Activated CD8-positive, alpha-beta memory T cell treated with anti-CD3 and anti-CD28 coated beads for 48 hours (primary cell): Measurements from ENCODE around the gene MSH3.
"Not testable (repeated sequence)": the region's sequence is repeated elsewhere in the genome, so short reads cannot be mapped to it uniquely, and the experiment has no call there.

Experiments
- DNase-seq, 3 experiments: peaks; one replicate each; pipeline ENCODE4 v3.0.0-alpha.2; 2020; ENCODE audit warnings: low read depth in 2 of 3, low spot score in 2 of 3

The MSH3 gene

DNA sequence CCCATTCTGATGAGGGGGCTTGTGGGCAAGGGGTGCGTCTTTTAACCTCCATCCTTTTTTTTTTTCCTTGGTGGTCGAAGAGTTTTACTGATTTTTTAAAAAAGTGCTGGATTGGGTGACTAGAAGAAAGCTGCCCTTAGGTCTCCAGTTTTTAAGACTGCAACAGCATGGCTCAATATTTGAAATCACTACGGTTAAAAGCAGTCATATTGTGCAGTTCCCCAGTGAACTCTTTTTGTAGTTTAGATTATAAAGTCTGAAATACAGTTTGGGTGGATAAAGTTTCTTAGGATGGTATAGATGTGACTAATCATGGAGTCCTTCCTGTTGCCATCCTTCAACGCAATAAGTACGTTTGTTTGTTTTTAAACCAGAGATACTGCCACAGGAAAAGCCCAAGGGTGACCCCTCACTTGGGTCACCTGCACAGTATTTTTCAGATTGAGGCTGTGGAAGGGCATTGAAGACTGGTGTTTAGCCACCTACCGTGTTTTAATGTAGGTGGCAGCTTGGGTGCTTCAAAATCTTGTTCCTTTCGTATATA is 851 bp downstream of the MSH3 start:
- no peak for DNase-seq

DNA sequence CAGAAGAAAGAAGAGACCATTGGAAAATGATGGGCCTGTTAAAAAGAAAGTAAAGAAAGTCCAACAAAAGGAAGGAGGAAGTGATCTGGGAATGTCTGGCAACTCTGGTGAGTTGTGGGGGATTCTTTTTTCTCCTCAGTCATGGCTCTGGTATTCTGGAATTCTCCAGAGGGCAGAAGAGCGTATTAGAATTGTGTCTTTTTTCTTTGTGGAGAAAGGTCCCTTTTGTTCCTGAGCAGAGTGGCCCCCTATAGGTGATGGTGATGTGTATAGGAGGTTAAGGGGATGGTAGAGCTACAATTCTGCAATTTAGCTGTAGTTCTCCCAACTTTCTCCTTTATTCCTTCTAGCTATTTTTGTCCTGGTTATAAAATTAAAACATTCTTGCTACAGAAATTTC is 2.0 kb downstream of the MSH3 start:
- DNase-seq, result no peak

- DNase-seq, result no peak
These were observed 4.7 kb downstream of the MSH3 start for GRCh38 chr5:80659106-80659505.

DNA sequence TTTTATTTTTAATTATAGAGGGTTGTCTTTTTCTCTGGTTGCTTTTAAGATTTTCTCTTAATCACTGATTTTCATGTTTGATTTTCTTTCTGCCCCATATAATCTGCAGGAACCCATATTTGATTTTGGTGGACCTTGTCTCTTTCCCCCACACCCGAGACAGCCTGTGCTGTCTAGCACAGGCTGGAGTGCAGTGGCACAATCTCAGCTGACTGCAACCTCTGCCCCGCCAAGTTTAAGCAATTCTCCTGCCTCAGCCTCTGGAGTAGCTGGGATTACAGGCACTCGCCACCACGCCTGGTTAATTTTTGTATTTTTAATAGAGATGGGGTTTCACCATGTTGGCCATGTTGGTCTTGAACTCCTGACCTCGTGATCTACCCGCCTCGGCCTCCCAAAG is 6.2 kb downstream of the MSH3 start:
- not testable (repeated sequence) for DNase-seq

GRCh38 chr5:80662108-80662507 is 7.7 kb downstream of the MSH3 start:
- DNase-seq, result no peak

- DNase-seq, result no peak
These were observed 10.6 kb downstream of the MSH3 start for GRCh38 chr5:80665057-80665456.

GRCh38 chr5:80667384-80667783 is 12.9 kb downstream of the MSH3 start:
- no peak for DNase-seq

DNA sequence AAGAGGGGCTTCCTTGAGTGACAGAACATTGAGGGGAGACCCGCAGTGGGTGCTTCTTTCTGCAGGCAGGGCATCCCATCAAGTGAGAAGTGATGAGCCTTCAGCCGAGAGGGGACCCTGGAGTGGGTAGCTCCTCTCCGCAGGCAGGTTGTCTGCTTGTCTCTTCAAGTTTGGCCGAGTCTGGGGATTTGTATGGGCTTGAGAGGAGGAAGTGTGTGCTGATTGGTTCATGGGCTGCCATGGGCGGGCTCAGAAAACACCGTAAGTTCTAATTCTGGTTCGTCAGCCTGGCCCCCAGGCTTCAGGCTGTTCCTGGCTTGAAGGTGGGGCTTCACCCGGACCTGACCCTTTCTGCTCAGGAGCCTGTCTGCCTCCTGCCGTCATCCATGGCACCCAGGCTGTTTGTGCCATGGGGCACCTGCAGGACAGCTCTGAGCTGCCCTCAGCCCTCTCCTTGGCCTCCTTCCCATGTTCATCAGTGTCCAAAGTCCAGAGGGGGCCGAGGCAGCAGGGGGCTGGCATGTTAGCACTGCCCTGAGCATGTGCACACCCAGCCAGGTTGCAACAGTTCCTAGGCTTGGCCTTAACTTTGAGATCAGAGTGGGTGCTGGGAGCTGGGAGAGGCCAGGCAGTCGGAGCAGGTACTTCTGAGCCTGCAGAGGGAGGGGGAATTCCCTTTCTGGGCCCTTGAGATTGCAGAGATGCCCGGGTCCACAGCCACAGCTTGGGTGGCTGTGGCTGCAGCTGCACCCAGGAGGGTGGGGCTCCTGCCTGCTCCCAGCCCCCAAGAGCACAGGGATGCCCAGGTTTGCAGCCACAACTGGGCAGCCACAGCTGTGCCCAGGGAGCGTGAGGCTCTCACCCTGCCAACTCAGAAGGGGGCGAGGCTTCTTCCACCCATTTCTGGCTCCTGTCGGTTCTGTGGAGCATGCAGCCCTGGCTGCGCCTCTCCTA is 13.8 kb downstream of the MSH3 start:
- no peak for DNase-seq

GRCh38 chr5:80672140-80672736 is 17.8 kb downstream of the MSH3 start:
- peak in 1 of 3 experiments; percentile 18 for DNase-seq

- DNase-seq, result no peak
These were observed 22.3 kb downstream of the MSH3 start for GRCh38 chr5:80676706-80677105.

- DNase-seq, result no peak
These were observed 32.3 kb downstream of the MSH3 start for GRCh38 chr5:80686757-80687156.

- no peak for DNase-seq
These were observed 34.4 kb downstream of the MSH3 start for GRCh38 chr5:80688648-80689420.

GRCh38 chr5:80689627-80690026 is 35.2 kb downstream of the MSH3 start:
- DNase-seq, result no peak

GRCh38 chr5:80695666-80696065 is 41.2 kb downstream of the MSH3 start:
- no peak for DNase-seq

GRCh38 chr5:80696450-80696849 is 42.0 kb downstream of the MSH3 start:
- DNase-seq, result no peak

- no peak for DNase-seq
These were observed 42.6 kb downstream of the MSH3 start for GRCh38 chr5:80697100-80697499.

DNA sequence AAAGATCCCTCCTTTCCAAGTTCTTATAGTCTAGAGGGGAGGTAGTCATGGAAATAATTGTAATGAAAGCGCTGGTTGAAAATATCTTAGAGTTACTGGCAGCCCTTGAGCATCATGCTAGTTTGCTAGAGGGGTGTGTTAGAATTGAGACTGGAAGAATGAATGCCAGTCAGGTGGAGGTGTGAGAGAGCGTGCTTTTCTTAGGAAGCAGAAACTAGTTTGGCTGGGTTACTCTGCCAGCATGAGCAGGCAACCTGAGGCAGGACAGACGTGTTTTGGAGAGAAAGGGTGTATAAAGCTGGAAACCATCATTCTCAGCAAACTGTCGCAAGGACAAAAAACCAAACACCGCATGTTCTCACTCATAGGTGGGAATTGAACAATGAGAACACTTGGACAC is 43.9 kb downstream of the MSH3 start:
- no peak for DNase-seq

DNA sequence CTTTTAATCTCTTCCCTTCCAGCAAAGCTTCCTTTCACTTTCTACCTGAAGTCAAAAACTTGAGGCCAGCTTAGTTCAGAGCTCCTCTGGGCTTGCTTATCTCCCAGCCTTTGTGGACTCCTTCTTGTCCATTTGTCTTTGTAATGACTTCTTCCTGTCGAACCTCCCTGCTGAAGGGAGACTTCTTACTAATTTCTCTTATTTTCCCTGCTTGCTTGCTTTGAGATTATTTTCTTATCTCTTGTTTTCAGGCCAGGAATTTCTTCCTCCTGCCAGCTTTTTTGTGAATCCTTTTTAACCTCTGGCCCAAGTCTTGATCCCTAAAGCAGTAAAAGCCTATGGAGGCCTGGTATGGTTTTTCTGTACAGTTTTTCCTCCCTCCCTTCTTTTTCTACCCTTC is 47.1 kb downstream of the MSH3 start:
- no peak for DNase-seq

- DNase-seq, result no peak
These were observed 48.8 kb downstream of the MSH3 start for GRCh38 chr5:80703291-80703690.

DNA sequence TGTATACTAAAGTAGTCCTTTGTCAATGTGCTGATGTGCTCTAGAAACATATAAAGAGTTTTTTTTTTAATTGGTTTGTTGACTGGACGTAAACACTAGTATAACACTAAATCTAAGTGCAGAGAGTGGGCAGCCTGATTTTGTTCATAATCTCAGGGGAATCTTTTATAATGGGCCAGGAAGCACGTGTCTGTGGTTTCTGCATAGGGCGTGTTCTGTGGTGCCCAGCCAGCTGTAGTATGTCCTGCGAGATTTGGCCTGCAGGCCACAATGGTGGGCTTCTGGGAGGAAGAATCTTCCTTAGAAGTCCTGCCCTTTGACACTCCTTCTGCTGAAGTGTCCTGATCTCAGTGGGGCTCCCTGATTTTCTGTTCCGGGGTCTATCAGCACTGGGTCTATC is 49.3 kb downstream of the MSH3 start:
- no peak for DNase-seq

GRCh38 chr5:80704221-80704620 is 49.8 kb downstream of the MSH3 start:
- no peak for DNase-seq
